ENCODE results near the gene NTSR1. TPM values are rescaled to one million over a fixed set of nuclear protein-coding genes. Genes with fewer than 3 reads are reported as not detected.

The NTSR1 gene
- total and polyA plus RNA-seq, 11 donors = 0.01 to 0.32 (median 0.07) TPM; not detected in 7

DNA sequence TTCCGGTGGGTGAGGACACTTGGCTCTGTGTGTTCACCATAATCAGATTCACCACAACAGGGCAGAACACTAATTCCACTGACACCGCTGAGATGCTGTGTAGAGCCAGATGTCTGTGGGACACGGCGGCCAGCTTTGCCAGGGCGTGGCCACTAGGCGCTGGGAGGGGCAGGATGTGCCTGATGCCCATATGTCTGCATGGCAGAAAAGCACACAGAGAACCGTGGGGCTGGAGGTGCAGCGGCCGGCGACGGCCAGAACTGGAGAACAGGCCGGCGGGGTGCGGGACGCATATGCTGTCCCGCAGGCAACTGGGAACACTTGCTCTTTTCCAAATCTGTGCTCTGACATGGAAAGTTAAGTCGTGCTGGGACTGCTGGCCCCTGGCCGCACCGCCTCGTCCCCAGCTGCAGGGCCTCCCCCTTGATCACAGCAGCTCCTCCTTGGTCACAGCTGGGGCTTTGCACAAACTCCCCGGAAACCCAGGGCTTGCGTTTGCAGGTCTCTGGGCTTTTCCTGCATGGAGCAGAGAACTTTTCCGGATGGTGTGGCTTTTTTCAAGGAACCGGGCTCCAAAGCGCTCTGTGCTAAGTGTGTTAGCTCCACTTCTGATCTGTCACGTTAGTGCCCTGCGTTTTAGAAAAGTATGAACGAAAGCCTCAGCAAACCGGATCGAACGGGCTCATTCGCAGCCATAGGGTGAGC, 31.1 kb downstream of the NTSR1 start:
- intact Hi-C loops (cut with DNase I) = no loop called here
- DNase-seq (peak in 3 of 5 donors; percentile 28 to 76 (median 29)), ATAC-seq (peak in 3 of 4 donors; percentile 10 to 37 (median 14))
- Histone ChIP-seq H3K27ac (peak overlapping the region in 3 of 12 donors; percentile 37 to 91 (median 57)), H3K4me1 (peaks cover 0 to 39% (median 6%) of the 10 kb centered on the region in 12 donors), H3K4me3 (peak overlapping the region in 6 of 12 donors; percentile 2 to 41 (median 12)), H3K36me3 (no peaks in the 10 kb centered on the region), H3K27me3 (peaks cover 0 to 57% (median 13%) of the 10 kb centered on the region in 9 donors), H3K9me3 (no peaks in the 10 kb centered on the region)
- 54 to 66% (median 63%) methylated on average over 30 to 32 of the region's 32 CpGs for WGBS, 4 donors
- TF ChIP-seq CTCF (IDR thresholded peaks at IDR 0.05) (no peak), POLR2A (IDR thresholded peaks at IDR 0.05) (no peak)

- H3K9me3 ChIP-seq = no peaks in the 10 kb centered on the region
- DNase-seq (peak in 3 of 5 donors; percentile 20 to 64 (median 44)), ATAC-seq (peak; percentile 8 to 60 (median 39))
- H3K27ac ChIP-seq = peak overlapping the region in 3 of 12 donors; percentile 37 to 91 (median 57)
- intact Hi-C loops (cut with DNase I) = no loop called here
- peak overlapping the region in 6 of 12 donors; percentile 2 to 41 (median 12) for H3K4me3 ChIP-seq
- H3K36me3 ChIP-seq = no peaks in the 10 kb centered on the region
- 52 to 59% (median 56%) methylated on average over 20 to 28 of the region's 28 CpGs for whole genome bisulfite sequencing, 4 donors
- H3K27me3 ChIP-seq = peaks cover 0 to 53% (median 10%) of the 10 kb centered on the region in 9 donors
- TF ChIP-seq POLR2A (IDR thresholded peaks at IDR 0.05) = no peak
- H3K4me1 ChIP-seq = peaks cover 0 to 39% (median 6%) of the 10 kb centered on the region in 12 donors
Measured at GRCh38 chr20:62740286-62741141, 31.9 kb downstream of the NTSR1 start.

DNA sequence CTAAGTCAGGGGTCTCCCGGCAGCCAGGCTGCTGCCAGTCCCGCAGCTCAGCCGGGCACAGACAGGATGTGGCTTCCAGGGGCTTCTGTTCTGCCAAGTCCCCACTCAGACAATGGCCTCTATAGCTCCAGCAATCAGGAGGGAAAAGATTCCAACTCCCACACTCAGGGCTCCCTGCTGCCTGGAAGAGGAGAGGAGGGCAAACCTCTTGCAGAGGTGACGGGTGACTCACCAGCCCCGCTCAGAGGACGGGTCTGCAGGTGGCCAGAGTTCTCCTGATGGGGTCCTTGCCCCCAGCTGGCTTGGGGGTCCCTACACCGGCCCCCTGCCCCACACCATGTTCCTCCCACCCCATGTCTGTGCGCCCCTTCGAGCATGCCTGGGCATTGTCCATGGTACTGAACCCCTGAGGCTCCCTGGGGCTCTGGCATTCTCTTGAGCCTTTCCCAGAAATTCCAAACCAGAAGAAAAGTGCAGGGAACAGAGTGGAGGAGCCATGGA, 32.6 kb downstream of the NTSR1 start:
- TF ChIP-seq CTCF (IDR thresholded peaks at IDR 0.05) (no peak), POLR2A (IDR thresholded peaks at IDR 0.05) (no peak)
- intact Hi-C loops (cut with DNase I) = no loop called here
- H3K36me3 ChIP-seq = no peaks in the 10 kb centered on the region
- WGBS, 4 donors = 50 to 53% (median 53%) methylated on average over 8 to 9 of the region's 9 CpGs; no CpG with 5 or more reads in 1 of the 4 donors
- ATAC-seq (no peak), DNase-seq (peak in 3 of 5 donors; percentile 6 to 51 (median 10))
- H3K27ac ChIP-seq = peak overlapping the region in 3 of 12 donors; percentile 13 to 91 (median 57)
- H3K27me3 ChIP-seq = peaks cover 0 to 57% (median 10%) of the 10 kb centered on the region in 9 donors
- peaks cover 0 to 39% (median 6%) of the 10 kb centered on the region in 12 donors for H3K4me1 ChIP-seq
- H3K4me3 ChIP-seq = peak overlapping the region in 1 of 12 donors; percentile 33
- H3K9me3 ChIP-seq = no peaks in the 10 kb centered on the region

GRCh38 chr20:62741701-62742491, 33.3 kb downstream of the NTSR1 start:
- TF ChIP-seq CTCF (IDR thresholded peaks at IDR 0.05) = no peak
- no peak for TF ChIP-seq POLR2A (IDR thresholded peaks at IDR 0.05)
- Histone ChIP-seq H3K9me3 (no peaks in the 10 kb centered on the region), H3K27me3 (peaks cover 0 to 60% (median 10%) of the 10 kb centered on the region in 9 donors), H3K27ac (no peak overlapping the region), H3K4me1 (peaks cover 0 to 39% (median 6%) of the 10 kb centered on the region in 12 donors), H3K4me3 (no peak overlapping the region), H3K36me3 (no peaks in the 10 kb centered on the region)
- 85 to 89% (median 86%) methylated on average over 14 to 18 of the region's 18 CpGs for WGBS, 4 donors
- no peak for ATAC-seq
- peak in 2 of 5 donors; percentile 12 to 16 for DNase-seq
- intact Hi-C loops (cut with DNase I) = no loop called here

Measured in heart left ventricle (tissue), 16 donors.